H1 (cell line): ENCODE data around the gene GNB1L. TPM values are rescaled to one million over a fixed set of nuclear protein-coding genes. Genes with fewer than 3 reads are reported as not detected.

ENCODE experiments used
- CTCF ChIA-PET: fragments of 300-600 bp; sonication (Branson Sonifier 250); formaldehyde crosslinking; loops from one replicate; lab custom pipeline; 2021; ENCODE audit not compliant: partially characterized antibody; lab: Charles Lee
- POLR2A ChIA-PET: fragments of 300-600 bp; sonication (Branson Sonifier 250); formaldehyde crosslinking; loops from one replicate; lab custom pipeline; 2021; ENCODE audit warnings: inconsistent platforms; ENCODE audit not compliant: partially characterized antibody; lab: Charles Lee
- DNase-seq, 2 experiments: peaks; one replicate each; pipeline versions ENCODE4 v3.0.0 to v3.0.0-alpha.2; 2010 to 2022; ENCODE audit warnings: low spot score in 2 of 2, low read depth in 1 of 2, mixed read lengths in 1 of 2
- FAIRE-seq: peaks from 2 replicates; lab custom pipeline; 2011; peaks lifted over from hg19 to GRCh38; lab: Jason Lieb, UNC
- H2AFZ ChIP-seq: 2 replicates; pipeline ENCODE4 v1.8.1; 2012; ENCODE audit warnings: low read length, inconsistent platforms
- H2AK5ac ChIP-seq: 2 replicates; pipeline ENCODE4 v1.6.1; 2013; ENCODE audit warnings: low read depth, low read length
- H2BK120ac ChIP-seq: replicated peaks from 2 replicates; pipeline ENCODE3; 2013; ENCODE audit warnings: low read depth, low read length, inconsistent platforms
- H2BK12ac ChIP-seq: 2 replicates; pipeline ENCODE4 v1.6.1; 2013; ENCODE audit warnings: low read depth, low read length
- H2BK15ac ChIP-seq: 2 replicates; pipeline ENCODE4 v1.6.1; 2013; ENCODE audit warnings: low read length
- H2BK20ac ChIP-seq: 2 replicates; pipeline ENCODE4 v1.6.1; 2013; ENCODE audit warnings: low read length
- H2BK5ac ChIP-seq: 2 replicates; pipeline ENCODE4 v1.6.1; 2013; ENCODE audit warnings: low read depth, low read length
- H3K14ac ChIP-seq: 2 replicates; pipeline ENCODE4 v1.6.1; 2013; ENCODE audit warnings: inconsistent platforms; ENCODE audit not compliant: insufficient read length
- H3K18ac ChIP-seq: 2 replicates; pipeline ENCODE4 v1.6.1; 2013; ENCODE audit warnings: low read length; ENCODE audit errors: extremely low read depth
- H3K23ac ChIP-seq: 2 replicates; pipeline ENCODE4 v1.6.1; 2013; ENCODE audit warnings: inconsistent platforms; ENCODE audit not compliant: insufficient read length
- H3K23me2 ChIP-seq: 2 replicates; pipeline ENCODE4 v1.6.1; 2013; ENCODE audit warnings: low read depth, low read length
- H3K27ac ChIP-seq: 2 replicates; pipeline ENCODE4 v1.6.1; 2011; ENCODE audit warnings: low read depth, low read length, inconsistent platforms
- H3K27me3 ChIP-seq, 4 experiments: replicated peaks in 1 of 4; 1 replicate in 1 of 4; 2 replicates in 3 of 4; pipeline versions ENCODE4 v1.6.1 to v1.8.1; 2011 to 2013; ENCODE audit warnings: low read length in 3 of 4, mild to moderate bottlenecking in 3 of 4, inconsistent platforms in 2 of 4, mixed read lengths in 2 of 4, moderate library complexity in 1 of 4; ENCODE audit not compliant: control insufficient read depth in 3 of 4, insufficient read depth in 3 of 4; ENCODE audit errors: extremely low read depth in 1 of 4
- H3K36me3 ChIP-seq, 4 experiments: 2 replicates each; pipeline versions ENCODE4 v1.6.1 to v1.8.1; 2011 to 2013; ENCODE audit warnings: mild to moderate bottlenecking in 4 of 4, low read length in 3 of 4, moderate library complexity in 2 of 4, control low read depth in 1 of 4, inconsistent platforms in 1 of 4; ENCODE audit not compliant: insufficient read depth in 4 of 4, control insufficient read depth in 2 of 4
- H3K4ac ChIP-seq: replicated peaks from 2 replicates; pipeline ENCODE3; 2013; ENCODE audit warnings: low read length, low read depth, mixed read lengths, inconsistent platforms; ENCODE audit not compliant: insufficient read length
- H3K4me1 ChIP-seq, 4 experiments: replicated peaks in 1 of 4; 1 replicate in 1 of 4; 2 replicates in 3 of 4; pipeline versions ENCODE4 v1.6.1 to v1.8.1; 2011 to 2013; ENCODE audit warnings: low read length in 3 of 4, inconsistent platforms in 2 of 4, mixed read lengths in 1 of 4; ENCODE audit not compliant: insufficient read depth in 4 of 4, control insufficient read depth in 3 of 4
- H3K4me2 ChIP-seq, 2 experiments: 2 replicates each; pipeline versions ENCODE4 v1.6.1 to v1.8.1; 2011 to 2013; ENCODE audit warnings: low read depth in 2 of 2, low read length in 2 of 2, control low read depth in 1 of 2, inconsistent platforms in 1 of 2, mild to moderate bottlenecking in 1 of 2; ENCODE audit not compliant: insufficient read depth in 1 of 2
- H3K4me3 ChIP-seq, 4 experiments: fragments of 200-600, 300-600 bp in 1 of 4; sonication (generic), shearing (Covaris generic), sonication (Bioruptor Twin) in 1 of 4; 2 replicates each; pipeline versions ENCODE4 v1.5.1 to v1.8.1; 2011 to 2016; ENCODE audit warnings: low read length in 4 of 4, low read depth in 3 of 4, control low read depth in 2 of 4, inconsistent platforms in 2 of 4, mild to moderate bottlenecking in 2 of 4, mixed read lengths in 1 of 4, moderate library complexity in 1 of 4; ENCODE audit not compliant: insufficient read depth in 2 of 4; ENCODE audit errors: extremely low read depth in 1 of 4
- H3K56ac ChIP-seq: replicated peaks from 2 replicates; pipeline ENCODE3; 2013; ENCODE audit warnings: low read depth, mild to moderate bottlenecking, mixed read lengths, low read length, inconsistent platforms; ENCODE audit not compliant: insufficient read length
- H3K79me1 ChIP-seq: 2 replicates; pipeline ENCODE4 v1.6.1; 2013; ENCODE audit warnings: low read depth, low read length, control low read depth
- H3K79me2 ChIP-seq, 2 experiments: 2 replicates each; pipeline versions ENCODE4 v1.6.1 to v1.8.1; 2012 to 2013; ENCODE audit warnings: low read length in 2 of 2, mild to moderate bottlenecking in 2 of 2, inconsistent platforms in 1 of 2; ENCODE audit not compliant: insufficient read depth in 2 of 2, control insufficient read depth in 1 of 2
- H3K9ac ChIP-seq, 4 experiments: replicated peaks in 1 of 4; 1 replicate in 1 of 4; 2 replicates in 3 of 4; pipeline versions ENCODE4 v1.6.1 to v1.8.1; 2011 to 2013; ENCODE audit warnings: low read depth in 3 of 4, low read length in 3 of 4, control low read depth in 2 of 4, mild to moderate bottlenecking in 2 of 4, moderate library complexity in 2 of 4, inconsistent platforms in 1 of 4; ENCODE audit errors: extremely low read depth in 1 of 4
- H3K9me3 ChIP-seq, 2 experiments: 2 replicates each; pipeline versions ENCODE4 v1.6.1 to v1.8.1; 2012 to 2013; ENCODE audit warnings: mild to moderate bottlenecking in 2 of 2, moderate library complexity in 2 of 2, control low read depth in 1 of 2, inconsistent platforms in 1 of 2, low read depth in 1 of 2, low read length in 1 of 2, mixed read lengths in 1 of 2; ENCODE audit not compliant: insufficient read depth in 2 of 2
- H4K20me1 ChIP-seq, 2 experiments: replicated peaks in 1 of 2; 2 replicates each; pipeline versions ENCODE3 to v1.8.1; 2011 to 2013; ENCODE audit warnings: inconsistent platforms in 2 of 2, low read length in 2 of 2, mild to moderate bottlenecking in 1 of 2; ENCODE audit not compliant: insufficient read depth in 2 of 2, control insufficient read depth in 1 of 2
- H4K5ac ChIP-seq: 2 replicates; pipeline ENCODE4 v1.6.1; 2013; ENCODE audit warnings: low read length, low read depth, mixed read lengths, inconsistent platforms; ENCODE audit not compliant: insufficient read length
- H4K8ac ChIP-seq: 2 replicates; pipeline ENCODE4 v1.8.0; 2013; ENCODE audit warnings: mild to moderate bottlenecking, moderate library complexity, low read length, inconsistent platforms; ENCODE audit not compliant: insufficient read depth; ENCODE audit errors: extremely low read depth
- H4K91ac ChIP-seq: replicated peaks from 2 replicates; pipeline ENCODE3; 2013; ENCODE audit warnings: low read length, mixed read lengths, inconsistent platforms; ENCODE audit not compliant: insufficient read length
- ASH2L ChIP-seq: fragments of 200-600, 300-600 bp; sonication (generic); IDR thresholded peaks from one replicate; pipeline ENCODE4 v1.7.1; 2017; ENCODE audit warnings: low read length
- BRCA1 ChIP-seq: IDR thresholded peaks from 2 replicates; pipeline ENCODE4 v1.6.1; 2012; ENCODE audit warnings: low read depth, low read length, improper control_type of control experiment
- CHD2 ChIP-seq: IDR thresholded peaks from 2 replicates; pipeline ENCODE4 v1.6.1; 2012; ENCODE audit warnings: low read length, improper control_type of control experiment
- NANOG ChIP-seq: IDR thresholded peaks from 2 replicates; pipeline ENCODE4 v1.6.1; 2011; ENCODE audit warnings: low read length, low read depth, mild to moderate bottlenecking, inconsistent platforms; ENCODE audit not compliant: insufficient read depth, poor library complexity, severe bottlenecking
- POLR2AphosphoS5 ChIP-seq: IDR thresholded peaks from 2 replicates; pipeline ENCODE4 v1.6.1; 2011; ENCODE audit warnings: low read depth, low read length
- RAD21 ChIP-seq, 2 experiments: IDR thresholded peaks in 1 of 2; conservative IDR thresholded peaks in 1 of 2; 2 replicates each; pipeline ENCODE4 v1.6.1; 2011; ENCODE audit warnings: low read depth in 2 of 2, low read length in 2 of 2, improper control_type of control experiment in 1 of 2, inconsistent platforms in 1 of 2, mild to moderate bottlenecking in 1 of 2, moderate library complexity in 1 of 2
- SRF ChIP-seq: IDR thresholded peaks from 2 replicates; pipeline ENCODE4 v1.6.1; 2011; ENCODE audit warnings: mild to moderate bottlenecking, low read depth, low read length, moderate library complexity
- WGBS, 2 experiments: shearing (Covaris generic) in 1 of 2; methylation state at CpG; one replicate each; pipeline versions ENCODE4 v1.1.6 to v1.1.7; 2013 to 2015; ENCODE audit warnings: low lambda C conversion rate in 2 of 2, mixed read lengths in 2 of 2, inconsistent platforms in 1 of 2, low coverage in 1 of 2, missing lambda C conversion rate in 1 of 2; ENCODE audit not compliant: insufficient replicate concordance in 2 of 2, insufficient coverage in 1 of 2, insufficient read length in 1 of 2; ENCODE audit errors: extremely low coverage in 1 of 2, missing lambda C conversion rate in 1 of 2; 5-methylcytosine and 5-hydroxymethylcytosine counted together
- polyA plus RNA-seq, 7 experiments: library from polyadenylated mRNA; depleted of rRNA in 3 of 7; stranded (reverse) in 5 of 7; unstranded in 2 of 7; fragments of >200 nt in 5 of 7; fragments of 200-250 nt in 2 of 7; gene quantifications; 1 replicate in 5 of 7; 2 replicates in 1 of 7; 4 replicates in 1 of 7; pipeline versions ENCODE4 v1.2.1 to v1.2.3, GENCODE V29; 2011 to 2013; ENCODE audit warnings: missing spikeins in 2 of 7, mixed read lengths in 2 of 7
- total RNA-seq: library from RNA; stranded (reverse); fragmentation: NEBNext Ultra II Directional; extraction: Animal tissue kit (Norgen Biotek cat#: 25700); gene quantifications from 2 replicates; pipeline ENCODE4 v1.2.1, GENCODE V29; 2021
- TF ChIP-seq, protein P1 (sequence below): IDR thresholded peaks from 2 replicates; pipeline ENCODE4 v1.6.1; 2012; ENCODE audit warnings: low read length, inconsistent platforms
- TF ChIP-seq, protein P2 (sequence below): IDR thresholded peaks from 2 replicates; pipeline ENCODE4 v1.6.1; 2012; ENCODE audit warnings: inconsistent platforms
- TF ChIP-seq, protein P3 (sequence below): IDR thresholded peaks from 2 replicates; pipeline ENCODE4 v1.6.1; 2012; ENCODE audit warnings: inconsistent platforms

Gene GNB1L
- total and polyA plus RNA-seq, 2 of the 8 experiments (the other 6 are each of a cell fraction or from before 2014, with no cell fraction given) = 14.0 to 15.6 TPM

DNA sequence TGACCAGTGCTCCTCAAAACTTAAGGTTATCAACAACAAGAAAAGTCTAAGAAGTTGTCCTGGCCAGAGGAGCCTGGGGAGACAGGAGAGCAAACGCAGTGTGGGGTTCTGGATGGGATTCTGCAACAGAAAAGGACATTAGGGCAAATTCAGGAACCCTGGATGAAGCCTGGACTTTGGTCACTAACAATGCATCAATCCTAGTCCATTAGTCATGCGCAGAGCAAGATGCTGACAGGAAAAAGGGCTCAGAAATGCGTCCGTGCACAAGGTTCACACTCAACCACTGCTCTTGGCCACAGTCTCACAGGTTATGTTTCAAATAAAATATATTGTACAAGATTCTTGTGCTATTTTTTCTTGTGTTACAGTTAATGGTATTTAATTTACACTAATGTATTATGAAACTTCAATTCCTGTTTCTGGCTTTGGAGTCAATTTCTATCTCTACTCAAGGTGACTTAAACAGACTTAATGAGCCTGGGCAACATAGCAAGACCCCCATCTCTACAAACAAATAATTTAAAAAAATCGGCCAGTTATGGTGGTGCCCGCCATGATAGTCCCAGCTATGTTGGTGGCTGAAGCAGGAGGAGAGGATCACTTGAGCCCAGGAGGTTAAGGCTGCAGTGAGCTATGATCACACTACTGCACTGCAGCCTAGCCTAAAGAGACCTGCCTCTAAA, 13.6 kb downstream of the GNB1L start:
- H3K4me1 ChIP-seq = peaks cover 0 to 3% (median 0%) of the 10 kb centered on the region in 4 experiments; a peak in 4 of 7 replicates
- TF ChIP-seq, protein P1, sequence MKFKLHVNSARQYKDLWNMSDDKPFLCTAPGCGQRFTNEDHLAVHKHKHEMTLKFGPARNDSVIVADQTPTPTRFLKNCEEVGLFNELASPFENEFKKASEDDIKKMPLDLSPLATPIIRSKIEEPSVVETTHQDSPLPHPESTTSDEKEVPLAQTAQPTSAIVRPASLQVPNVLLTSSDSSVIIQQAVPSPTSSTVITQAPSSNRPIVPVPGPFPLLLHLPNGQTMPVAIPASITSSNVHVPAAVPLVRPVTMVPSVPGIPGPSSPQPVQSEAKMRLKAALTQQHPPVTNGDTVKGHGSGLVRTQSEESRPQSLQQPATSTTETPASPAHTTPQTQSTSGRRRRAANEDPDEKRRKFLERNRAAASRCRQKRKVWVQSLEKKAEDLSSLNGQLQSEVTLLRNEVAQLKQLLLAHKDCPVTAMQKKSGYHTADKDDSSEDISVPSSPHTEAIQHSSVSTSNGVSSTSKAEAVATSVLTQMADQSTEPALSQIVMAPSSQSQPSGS = no peak
- TF ChIP-seq, protein P2, sequence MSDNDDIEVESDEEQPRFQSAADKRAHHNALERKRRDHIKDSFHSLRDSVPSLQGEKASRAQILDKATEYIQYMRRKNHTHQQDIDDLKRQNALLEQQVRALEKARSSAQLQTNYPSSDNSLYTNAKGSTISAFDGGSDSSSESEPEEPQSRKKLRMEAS = no peak
- TF ChIP-seq RAD21 (IDR thresholded peaks at IDR 0.05 in 1 of 2, conservative IDR thresholded peaks at IDR 0.05 in 1 of 2; ENCODE audit: low read depth in 2 of 2, low read length in 2 of 2) (no peak), NANOG (no peak), BRCA1 (no peak), ASH2L (no peak), SRF (no peak), CHD2 (no peak), POLR2AphosphoS5 (no peak)
- TF ChIP-seq, protein P3, sequence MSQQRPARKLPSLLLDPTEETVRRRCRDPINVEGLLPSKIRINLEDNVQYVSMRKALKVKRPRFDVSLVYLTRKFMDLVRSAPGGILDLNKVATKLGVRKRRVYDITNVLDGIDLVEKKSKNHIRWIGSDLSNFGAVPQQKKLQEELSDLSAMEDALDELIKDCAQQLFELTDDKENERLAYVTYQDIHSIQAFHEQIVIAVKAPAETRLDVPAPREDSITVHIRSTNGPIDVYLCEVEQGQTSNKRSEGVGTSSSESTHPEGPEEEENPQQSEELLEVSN = no peak

More for the DNA sequence above, 13.6 kb downstream of the GNB1L start:
- Histone ChIP-seq H3K4me3 (no peak overlapping the region), H3K56ac (no peak overlapping the region), H3K23ac (no peak overlapping the region), H4K8ac (no peak overlapping the region), H4K20me1 (peaks cover 8 to 16% of the 10 kb centered on the region in 2 experiments), H3K4me2 (no peak overlapping the region), H4K5ac (no peak overlapping the region), H3K9ac (no peak overlapping the region), H3K27me3 (no peaks in the 10 kb centered on the region), H2BK120ac (no peak overlapping the region), H3K79me1 (no peaks in the 10 kb centered on the region; the same call in 1 of the 2 replicates), H3K4ac (no peak overlapping the region), H2AK5ac (no peak overlapping the region), H4K91ac (no peak overlapping the region), H3K14ac (no peak overlapping the region), H2BK20ac (no peak overlapping the region), H3K79me2 (no peaks in the 10 kb centered on the region; a peak in 1 of 4 replicates), H2AFZ (no peak overlapping the region), H2BK12ac (no peak overlapping the region), H3K27ac (no peak overlapping the region), H2BK5ac (no peak overlapping the region), H3K23me2 (no peaks in the 10 kb centered on the region), H3K9me3 (no peaks in the 10 kb centered on the region), H2BK15ac (no peak overlapping the region), H3K18ac (no peak overlapping the region), H3K36me3 (no peaks in the 10 kb centered on the region)
- ChIA-PET CTCF (interaction anchor here (0.9 to 2.0 kb wide), 6 partner anchors 9 to 71 kb away, joined by 3 to 5 read pairs (median 4); no protein-coding TSS in a partner anchor), POLR2A (interaction anchor here (0.6 to 2.2 kb wide), 5 partner anchors 9 to 14 kb away, joined by 3 to 6 read pairs (median 3); no protein-coding TSS in a partner anchor)
- 86% methylated on average over 6 of the region's 6 CpGs; no CpG with 5 or more reads in 1 of the 2 experiments for WGBS, 2 experiments
- no peak for DNase-seq
- FAIRE-seq = no peak
